NCI-H510A treated with DMSO at 0.1 percent for 48 hours (cell line): ENCODE results near the gene COL4A1.

Source experiments
- DNase-seq: peaks from one replicate; lab custom pipeline; 2025; lab: John Stamatoyannopoulos, UW

Gene COL4A1

GRCh38 chr13:110341445-110342244, 34.7 kb upstream of the COL4A1 start:
- peak; percentile 30 for DNase-seq

GRCh38 chr13:110340812-110341444, 34.0 kb upstream of the COL4A1 start:
- no peak for DNase-seq

- no peak for DNase-seq
Observed at GRCh38 chr13:110339975-110340550, 33.1 kb upstream of the COL4A1 start.

GRCh38 chr13:110339263-110339662, 32.3 kb upstream of the COL4A1 start:
- no peak for DNase-seq

- no peak for DNase-seq
Observed at GRCh38 chr13:110338441-110339101, 31.6 kb upstream of the COL4A1 start.

GRCh38 chr13:110337247-110337646, 30.3 kb upstream of the COL4A1 start:
- DNase-seq = no peak

- DNase-seq = no peak
Observed at GRCh38 chr13:110336681-110337080, 29.7 kb upstream of the COL4A1 start.

GRCh38 chr13:110336108-110336507, 29.2 kb upstream of the COL4A1 start:
- no peak for DNase-seq

GRCh38 chr13:110334841-110335490, 28.0 kb upstream of the COL4A1 start:
- DNase-seq = no peak

GRCh38 chr13:110334256-110334655, 27.3 kb upstream of the COL4A1 start:
- DNase-seq = no peak

GRCh38 chr13:110333837-110334236, 26.9 kb upstream of the COL4A1 start:
- DNase-seq = no peak

GRCh38 chr13:110332750-110333149, 25.8 kb upstream of the COL4A1 start:
- no peak for DNase-seq

- DNase-seq = no peak
Observed at GRCh38 chr13:110331362-110331761, 24.4 kb upstream of the COL4A1 start.

GRCh38 chr13:110330491-110331011, 23.6 kb upstream of the COL4A1 start:
- no peak for DNase-seq

- DNase-seq = no peak
Observed at GRCh38 chr13:110329798-110330461, 23.0 kb upstream of the COL4A1 start.

GRCh38 chr13:110329258-110329657, 22.3 kb upstream of the COL4A1 start:
- no peak for DNase-seq

GRCh38 chr13:110328573-110328972, 21.6 kb upstream of the COL4A1 start:
- DNase-seq = no peak

- peak; percentile 44 for DNase-seq
Observed at GRCh38 chr13:110327051-110327721, 20.2 kb upstream of the COL4A1 start.

GRCh38 chr13:110326263-110326904, 19.4 kb upstream of the COL4A1 start:
- peak; percentile 23 for DNase-seq

GRCh38 chr13:110324026-110324749, 17.2 kb upstream of the COL4A1 start:
- no peak for DNase-seq
